Dendritic cell treated with granulocyte-macrophage colony-stimulating factor and Interleukin-4, amounts not matched to agents 40 ng/mL and 50 ng/mL, for 4 days (primary cell): ENCODE data around the gene ZKSCAN8.

Source experiments
- H3K27ac Mint-ChIP-seq: one replicate; pipeline ENCODE4 v1.8.0; 2022; ENCODE audit warnings: mild to moderate bottlenecking, mixed read lengths
- H3K27me3 Mint-ChIP-seq: one replicate; pipeline ENCODE4 v1.8.0; 2022; ENCODE audit warnings: mild to moderate bottlenecking, mixed read lengths
- H3K36me3 Mint-ChIP-seq: one replicate; pipeline ENCODE4 v1.8.0; 2022; ENCODE audit warnings: low read depth, mixed read lengths
- H3K4me1 Mint-ChIP-seq: one replicate; pipeline ENCODE4 v1.8.0; 2022; ENCODE audit warnings: low read depth, mixed read lengths
- H3K4me3 Mint-ChIP-seq: one replicate; pipeline ENCODE4 v1.8.0; 2022; ENCODE audit warnings: mild to moderate bottlenecking, moderate library complexity, mixed read lengths
- H3K9me3 Mint-ChIP-seq: one replicate; pipeline ENCODE4 v1.8.0; 2022; ENCODE audit warnings: mixed read lengths
- intact Hi-C: fragments of 100-400 bp; cut with micrococcal nuclease; formaldehyde crosslinking; loops from one replicate; pipeline ENCODE4 v1.15.0; 2022

Gene ZKSCAN8

GRCh38 chr6:28203201-28203600 is 61.5 kb downstream of the ZKSCAN8 start:
- no peak overlapping the region for H3K27ac Mint-ChIP-seq
- intact Hi-C loops: no loop called here
- H3K9me3 Mint-ChIP-seq: peaks cover 14% of the 10 kb centered on the region
- no peaks in the 10 kb centered on the region for H3K36me3 Mint-ChIP-seq
- H3K4me3 Mint-ChIP-seq: no peak overlapping the region
- H3K4me1 Mint-ChIP-seq: peaks cover 10% of the 10 kb centered on the region
- H3K27me3 Mint-ChIP-seq: peaks cover 42% of the 10 kb centered on the region

- intact Hi-C loops: no loop called here
- H3K4me1 Mint-ChIP-seq: peaks cover 18% of the 10 kb centered on the region
Measured at GRCh38 chr6:28205879-28206278, 64.2 kb downstream of the ZKSCAN8 start.

DNA sequence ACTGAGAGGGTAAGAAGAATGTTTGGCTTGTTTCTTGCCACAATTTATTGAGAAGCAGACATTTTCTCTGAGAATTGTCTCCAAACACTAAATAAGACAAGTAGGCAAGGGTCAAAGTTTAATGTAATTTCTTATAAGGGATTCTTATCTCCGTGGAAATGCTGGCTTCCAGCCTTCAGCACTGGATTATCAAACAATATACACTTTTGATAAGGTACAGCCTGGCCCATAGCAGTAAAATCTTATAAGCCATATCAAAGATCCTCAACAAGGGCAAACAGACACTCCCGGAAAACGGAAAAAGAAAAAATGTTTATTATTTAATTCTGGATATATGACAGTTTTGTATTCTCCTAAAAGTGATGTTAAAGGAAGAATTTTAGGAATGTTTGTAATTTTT is 64.8 kb downstream of the ZKSCAN8 start:
- Mint-ChIP-seq H3K27me3 (peaks cover 59% of the 10 kb centered on the region), H3K36me3 (no peaks in the 10 kb centered on the region), H3K27ac (no peak overlapping the region), H3K9me3 (no peaks in the 10 kb centered on the region), H3K4me3 (no peak overlapping the region), H3K4me1 (peaks cover 18% of the 10 kb centered on the region)
- intact Hi-C loops: no loop called here

More at GRCh38 chr6:28205879-28206278, 64.2 kb downstream of the ZKSCAN8 start:
- H3K4me3 Mint-ChIP-seq: no peak overlapping the region
- H3K27ac Mint-ChIP-seq: no peak overlapping the region
- H3K36me3 Mint-ChIP-seq: no peaks in the 10 kb centered on the region
- no peaks in the 10 kb centered on the region for H3K9me3 Mint-ChIP-seq
- H3K27me3 Mint-ChIP-seq: peaks cover 53% of the 10 kb centered on the region

- Mint-ChIP-seq H3K27me3 (peaks cover 64% of the 10 kb centered on the region), H3K36me3 (no peaks in the 10 kb centered on the region), H3K9me3 (no peaks in the 10 kb centered on the region), H3K27ac (peak overlapping the region; percentile 27), H3K4me1 (peaks cover 23% of the 10 kb centered on the region), H3K4me3 (peak overlapping the region; percentile 80)
- intact Hi-C loops: no loop called here
Measured at GRCh38 chr6:28206928-28207509, 65.3 kb downstream of the ZKSCAN8 start.

DNA sequence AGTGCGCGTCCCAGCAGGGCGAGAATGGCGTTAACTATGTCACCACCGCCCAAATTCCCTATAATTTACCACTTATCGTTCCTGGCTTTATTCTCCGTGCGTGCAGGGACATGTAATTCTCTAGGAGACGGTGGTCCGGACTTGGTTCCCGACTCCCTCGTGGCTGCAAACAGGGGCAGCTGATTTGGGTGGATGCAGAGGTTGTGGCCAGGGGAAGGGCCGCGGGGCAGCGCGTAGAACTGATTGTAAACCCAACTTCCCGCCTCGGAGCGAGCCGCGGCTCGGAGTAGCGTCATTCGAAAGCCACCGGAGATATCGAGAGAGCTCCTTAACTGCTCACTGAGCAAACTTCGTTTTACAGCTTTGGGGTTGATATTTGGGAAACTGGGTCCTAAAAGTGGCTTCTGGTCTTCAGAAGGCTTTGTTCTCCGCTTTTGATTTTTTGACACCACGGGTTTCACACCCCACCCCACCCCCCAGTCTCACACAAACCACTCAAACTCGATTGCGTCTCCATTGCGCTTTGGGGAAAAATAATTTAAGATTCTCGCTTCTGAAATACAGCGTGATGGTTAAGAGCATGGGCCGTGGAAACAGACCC is 65.9 kb downstream of the ZKSCAN8 start:
- peak overlapping the region; percentile 27 for H3K27ac Mint-ChIP-seq
- H3K4me3 Mint-ChIP-seq: peak overlapping the region; percentile 80
- no peaks in the 10 kb centered on the region for H3K36me3 Mint-ChIP-seq
- peaks cover 29% of the 10 kb centered on the region for H3K4me1 Mint-ChIP-seq
- H3K9me3 Mint-ChIP-seq: no peaks in the 10 kb centered on the region
- H3K27me3 Mint-ChIP-seq: peaks cover 70% of the 10 kb centered on the region
- intact Hi-C loops: no loop called here

- intact Hi-C loops: no loop called here
- peak overlapping the region; percentile 27 for H3K27ac Mint-ChIP-seq
- H3K4me1 Mint-ChIP-seq: peaks cover 35% of the 10 kb centered on the region
Measured at GRCh38 chr6:28208111-28208659, 66.5 kb downstream of the ZKSCAN8 start.

More at GRCh38 chr6:28208111-28208659, 66.5 kb downstream of the ZKSCAN8 start:
- Mint-ChIP-seq H3K4me3 (peak overlapping the region; percentile 80), H3K36me3 (no peaks in the 10 kb centered on the region), H3K9me3 (no peaks in the 10 kb centered on the region), H3K27me3 (peaks cover 75% of the 10 kb centered on the region)
